GM12891 (cell line): ENCODE data around the gene GRIA3.

Source experiments
- POLR2A ChIP-seq: IDR thresholded peaks from 2 replicates; pipeline ENCODE4 v1.6.1; 2011; ENCODE audit warnings: low read depth, low read length, control low read depth
- TAF1 ChIP-seq: IDR thresholded peaks from 2 replicates; pipeline ENCODE4 v1.6.1; 2011; ENCODE audit warnings: low read depth, low read length, control low read depth

DNA sequence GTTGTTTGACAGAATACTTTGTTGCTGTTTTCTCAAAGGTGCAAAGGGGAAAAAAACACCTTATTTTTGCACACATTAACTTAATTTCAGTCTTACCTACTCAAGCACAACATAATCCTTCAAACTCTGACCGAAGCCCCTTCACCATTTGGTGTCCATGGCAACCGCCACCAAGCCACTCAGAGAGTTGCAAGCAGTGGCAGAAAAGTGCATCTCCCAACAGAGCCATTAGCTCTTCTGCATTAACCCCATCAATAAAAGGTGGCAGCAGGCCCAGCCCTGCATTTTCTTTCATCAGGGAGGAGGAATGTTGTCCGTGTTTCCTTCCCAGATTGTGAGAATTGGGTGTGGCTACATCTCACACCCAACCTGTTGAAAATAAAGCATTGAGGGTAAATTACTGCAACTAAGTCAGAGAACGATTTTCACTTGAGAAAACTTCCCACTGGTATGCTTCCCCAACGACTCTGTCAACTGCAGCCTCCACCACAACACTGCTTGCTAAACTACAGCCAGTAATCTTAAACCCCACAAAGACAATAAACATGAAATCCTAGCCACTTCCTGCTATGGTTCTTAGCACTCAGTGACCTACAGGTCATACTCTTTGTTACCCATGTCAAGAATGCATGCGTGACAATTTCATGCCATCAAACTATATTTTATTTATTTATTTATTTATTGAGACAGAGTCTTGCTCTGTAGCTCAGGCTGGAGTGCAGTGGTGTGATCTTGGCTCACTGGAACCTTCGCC is 154.0 kb downstream of the GRIA3 start:
- TF ChIP-seq TAF1 (no peak), POLR2A (no peak)
